ENCODE results near the gene NELL2. TPM values are rescaled to one million over a fixed set of nuclear protein-coding genes. Genes with fewer than 3 reads are reported as not detected.
"Not testable (repeated sequence)": the region's sequence is repeated elsewhere in the genome, so short reads cannot be mapped to it uniquely, and the experiment has no call there.

NELL2 gene
- polyA plus RNA-seq, 3 donors from 2014 or later = 5.5 to 15.1 (median 9.3) TPM

- no peak overlapping the region for H3K27ac Mint-ChIP-seq
- H3K9me3 Mint-ChIP-seq = peaks cover 0 to 5% (median 0%) of the 10 kb centered on the region in 6 donors
- no peaks in the 10 kb centered on the region for H3K36me3 Mint-ChIP-seq
- H3K4me3 Mint-ChIP-seq = no peak overlapping the region
- no peaks in the 10 kb centered on the region for H3K4me1 Mint-ChIP-seq
- no peak for DNase-seq
- peaks cover 0 to 3% (median 0%) of the 10 kb centered on the region in 3 donors for H3K27me3 Mint-ChIP-seq (ENCODE audit: low read depth in 3 of 3)
Measured at GRCh38 chr12:44748950-44749468, 127.1 kb downstream of the NELL2 start.

DNA sequence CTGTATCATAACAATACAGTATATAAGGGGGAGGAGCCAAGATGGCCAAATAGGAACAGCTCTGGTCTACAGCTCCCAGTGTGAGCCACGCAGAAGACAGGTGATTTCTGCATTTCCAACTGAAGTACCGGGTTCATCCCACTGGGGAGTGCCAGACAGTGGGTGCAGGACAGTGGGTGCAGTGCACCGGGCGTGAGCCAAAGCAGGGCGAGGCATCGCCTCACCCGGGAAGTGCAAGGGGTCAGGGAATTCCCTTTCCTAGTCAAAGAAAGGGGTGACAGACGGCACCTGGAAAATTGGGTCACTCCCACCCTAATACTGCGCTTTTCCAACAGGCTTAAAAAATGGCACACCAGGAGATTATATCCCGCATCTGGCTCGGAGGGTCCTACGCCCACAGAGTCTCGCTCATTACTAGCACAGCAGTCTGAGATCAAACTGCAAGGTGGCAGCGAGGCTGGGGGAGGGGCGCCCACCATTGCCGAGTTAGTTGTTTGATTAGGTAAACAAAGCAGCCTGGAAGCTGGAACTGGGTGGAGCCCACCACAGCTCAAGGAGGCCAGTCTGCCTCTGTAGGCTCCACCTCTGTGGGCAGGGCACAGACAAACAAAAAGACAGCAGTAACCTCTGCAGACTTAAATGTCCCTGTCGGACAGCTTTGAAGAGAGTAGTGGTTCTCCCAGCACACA lies 134.7 kb downstream of the NELL2 start:
- not testable (repeated sequence) for H3K27me3 Mint-ChIP-seq (ENCODE audit: low read depth in 3 of 3); DNase-seq; H3K27ac Mint-ChIP-seq; H3K36me3 Mint-ChIP-seq; H3K4me3 Mint-ChIP-seq; H3K4me1 Mint-ChIP-seq
- peaks cover 0 to 10% (median 5%) of the 10 kb centered on the region in 6 donors for H3K9me3 Mint-ChIP-seq

GRCh38 chr12:44738051-44738450 lies 138.1 kb downstream of the NELL2 start:
- no peak overlapping the region for H3K4me3 Mint-ChIP-seq
- H3K27me3 Mint-ChIP-seq (ENCODE audit: low read depth in 3 of 3) = peaks cover 0 to 7% (median 2%) of the 10 kb centered on the region in 3 donors
- no peaks in the 10 kb centered on the region for H3K4me1 Mint-ChIP-seq
- no peak for DNase-seq
- peaks cover 0 to 10% (median 5%) of the 10 kb centered on the region in 6 donors for H3K9me3 Mint-ChIP-seq
- peaks cover 0 to 3% (median 0%) of the 10 kb centered on the region in 3 donors for H3K36me3 Mint-ChIP-seq
- H3K27ac Mint-ChIP-seq = no peak overlapping the region

DNA sequence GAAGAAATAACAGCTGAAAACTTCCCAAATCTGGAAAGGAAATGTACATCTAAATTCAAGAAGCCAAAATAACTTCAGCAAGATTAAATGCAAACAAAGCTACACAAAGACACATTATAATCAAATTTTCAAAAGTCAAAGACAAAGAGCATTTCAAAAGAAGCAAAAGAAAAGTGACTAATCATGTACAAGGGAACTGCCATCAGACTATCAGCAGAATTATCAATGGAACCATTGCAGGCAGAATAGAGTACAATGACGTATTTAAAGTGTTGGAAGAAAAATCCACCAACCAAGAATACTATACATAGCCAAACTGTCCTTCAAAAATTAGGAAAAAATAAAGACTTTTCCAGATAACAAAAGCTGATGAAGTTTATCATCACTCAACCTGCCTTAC lies 147.5 kb downstream of the NELL2 start:
- Mint-ChIP-seq H3K4me1 (no peaks in the 10 kb centered on the region), H3K27me3 (ENCODE audit: low read depth in 3 of 3) (peaks cover 0 to 5% (median 0%) of the 10 kb centered on the region in 3 donors), H3K4me3 (no peak overlapping the region), H3K9me3 (peaks cover 6 to 55% (median 28%) of the 10 kb centered on the region in 6 donors), H3K27ac (no peak overlapping the region), H3K36me3 (peaks cover 0 to 7% (median 3%) of the 10 kb centered on the region in 3 donors)
- DNase-seq = no peak

- Mint-ChIP-seq H3K4me1 (no peaks in the 10 kb centered on the region), H3K27ac (no peak overlapping the region), H3K4me3 (no peak overlapping the region), H3K27me3 (ENCODE audit: low read depth in 3 of 3) (peaks cover 0 to 3% (median 2%) of the 10 kb centered on the region in 3 donors), H3K36me3 (peaks cover 0 to 4% (median 0%) of the 10 kb centered on the region in 3 donors), H3K9me3 (peaks cover under 1 to 13% (median 5%) of the 10 kb centered on the region in 6 donors)
- no peak for DNase-seq
Measured at GRCh38 chr12:44720265-44720664, 155.8 kb downstream of the NELL2 start.

- DNase-seq = no peak
- Mint-ChIP-seq H3K27ac (no peak overlapping the region), H3K27me3 (ENCODE audit: low read depth in 3 of 3) (peaks cover 0 to 2% (median 0%) of the 10 kb centered on the region in 3 donors)
Measured at GRCh38 chr12:44717612-44718011, 158.5 kb downstream of the NELL2 start.

DNA sequence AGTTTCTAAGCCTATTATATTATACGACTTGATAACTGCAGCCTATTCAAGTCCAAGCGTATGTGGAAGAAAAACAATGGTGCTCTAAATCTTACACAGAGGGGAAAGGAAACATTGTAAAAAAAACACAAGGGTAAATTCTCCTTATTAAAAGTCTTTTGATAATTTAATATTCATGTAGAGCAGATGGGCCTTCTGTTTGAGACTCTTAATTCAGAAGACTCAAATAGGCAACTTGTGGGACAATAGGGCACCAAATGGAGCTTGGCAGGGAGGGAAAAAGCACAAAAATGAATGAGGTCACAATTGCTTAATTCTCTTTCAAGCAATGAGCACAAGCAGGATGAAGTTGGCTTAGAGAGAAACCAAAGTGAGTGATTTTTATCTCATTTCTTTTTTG lies 159.4 kb downstream of the NELL2 start:
- H3K27ac Mint-ChIP-seq = no peak overlapping the region
- no peaks in the 10 kb centered on the region for H3K4me1 Mint-ChIP-seq
- H3K36me3 Mint-ChIP-seq = no peaks in the 10 kb centered on the region
- H3K9me3 Mint-ChIP-seq = peaks cover 0 to 2% (median under 1%) of the 10 kb centered on the region in 6 donors
- no peak for DNase-seq
- H3K4me3 Mint-ChIP-seq = no peak overlapping the region
- H3K27me3 Mint-ChIP-seq (ENCODE audit: low read depth in 3 of 3) = peaks cover 0 to 2% (median 2%) of the 10 kb centered on the region in 3 donors

More at GRCh38 chr12:44717612-44718011, 158.5 kb downstream of the NELL2 start:
- Mint-ChIP-seq H3K36me3 (no peaks in the 10 kb centered on the region), H3K4me3 (no peak overlapping the region), H3K4me1 (no peaks in the 10 kb centered on the region), H3K9me3 (peaks cover 0 to 5% (median 0%) of the 10 kb centered on the region in 6 donors)

GRCh38 chr12:44711736-44712135 lies 164.4 kb downstream of the NELL2 start:
- Mint-ChIP-seq H3K4me1 (no peaks in the 10 kb centered on the region), H3K27ac (no peak overlapping the region), H3K36me3 (no peaks in the 10 kb centered on the region), H3K4me3 (no peak overlapping the region), H3K9me3 (peaks cover 0 to 2% (median 0%) of the 10 kb centered on the region in 6 donors), H3K27me3 (ENCODE audit: low read depth in 3 of 3) (peaks cover 0 to 2% (median 2%) of the 10 kb centered on the region in 3 donors)
- no peak for DNase-seq

DNA sequence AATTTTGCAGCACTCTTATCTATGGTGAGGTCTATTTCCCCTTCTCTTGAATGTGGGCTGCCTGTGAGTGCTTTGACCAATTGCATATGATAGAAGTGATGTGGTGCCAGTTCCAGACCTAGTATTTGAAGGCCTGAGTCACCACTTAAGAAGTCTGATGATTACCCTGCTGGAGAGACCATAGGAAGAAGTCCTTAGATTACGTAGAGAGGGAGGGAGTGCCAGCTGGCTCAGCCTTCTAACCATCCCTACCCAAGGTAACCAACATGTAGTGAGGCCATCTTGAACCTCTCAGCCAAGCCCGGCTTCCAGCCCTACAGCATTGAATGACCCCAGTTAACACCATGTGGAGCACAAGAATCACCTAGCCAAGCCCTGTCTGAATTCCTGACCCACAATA lies 166.9 kb downstream of the NELL2 start:
- Mint-ChIP-seq H3K27ac (no peak overlapping the region), H3K4me3 (no peak overlapping the region), H3K4me1 (no peaks in the 10 kb centered on the region), H3K36me3 (no peaks in the 10 kb centered on the region), H3K9me3 (peaks cover 0 to 2% (median 0%) of the 10 kb centered on the region in 6 donors), H3K27me3 (ENCODE audit: low read depth in 3 of 3) (peaks cover 0 to 2% (median 0%) of the 10 kb centered on the region in 3 donors)
- DNase-seq = no peak

GRCh38 chr12:44708218-44708617 lies 167.9 kb downstream of the NELL2 start:
- DNase-seq = no peak
- H3K4me3 Mint-ChIP-seq = no peak overlapping the region
- peaks cover 0 to 2% (median 0%) of the 10 kb centered on the region in 6 donors for H3K9me3 Mint-ChIP-seq
- H3K36me3 Mint-ChIP-seq = no peaks in the 10 kb centered on the region
- peaks cover 0 to 2% (median 0%) of the 10 kb centered on the region in 3 donors for H3K27me3 Mint-ChIP-seq (ENCODE audit: low read depth in 3 of 3)
- no peaks in the 10 kb centered on the region for H3K4me1 Mint-ChIP-seq
- H3K27ac Mint-ChIP-seq = no peak overlapping the region

GRCh38 chr12:44703182-44703910 lies 172.8 kb downstream of the NELL2 start:
- peaks cover 0 to 4% (median 0%) of the 10 kb centered on the region in 3 donors for H3K36me3 Mint-ChIP-seq

GRCh38 chr12:44697511-44697910 lies 178.6 kb downstream of the NELL2 start:
- no peak for DNase-seq
- H3K4me3 Mint-ChIP-seq = no peak overlapping the region
- peaks cover 0 to 16% (median 2%) of the 10 kb centered on the region in 6 donors for H3K9me3 Mint-ChIP-seq
- H3K4me1 Mint-ChIP-seq = no peaks in the 10 kb centered on the region
- H3K36me3 Mint-ChIP-seq = peaks cover 0 to 4% (median 0%) of the 10 kb centered on the region in 3 donors
- no peak overlapping the region for H3K27ac Mint-ChIP-seq
- H3K27me3 Mint-ChIP-seq (ENCODE audit: low read depth in 3 of 3) = peaks cover 0 to 3% (median 1%) of the 10 kb centered on the region in 3 donors

More at GRCh38 chr12:44703182-44703910, 172.8 kb downstream of the NELL2 start:
- no peak overlapping the region for H3K4me3 Mint-ChIP-seq
- H3K27me3 Mint-ChIP-seq (ENCODE audit: low read depth in 3 of 3) = peaks cover 0 to 3% (median 1%) of the 10 kb centered on the region in 3 donors
- H3K27ac Mint-ChIP-seq = no peak overlapping the region
- no peak for DNase-seq
- no peaks in the 10 kb centered on the region for H3K4me1 Mint-ChIP-seq
- peaks cover 0 to 17% (median 0%) of the 10 kb centered on the region in 6 donors for H3K9me3 Mint-ChIP-seq

- H3K4me3 Mint-ChIP-seq = no peak overlapping the region
- peaks cover 0 to 13% (median 1%) of the 10 kb centered on the region in 6 donors for H3K9me3 Mint-ChIP-seq
- H3K36me3 Mint-ChIP-seq = peaks cover 0 to under 1% (median 0%) of the 10 kb centered on the region in 3 donors
- DNase-seq = no peak
- no peaks in the 10 kb centered on the region for H3K4me1 Mint-ChIP-seq
- H3K27me3 Mint-ChIP-seq (ENCODE audit: low read depth in 3 of 3) = peaks cover 0 to 2% (median 0%) of the 10 kb centered on the region in 3 donors
- no peak overlapping the region for H3K27ac Mint-ChIP-seq
Measured at GRCh38 chr12:44696542-44696941, 179.6 kb downstream of the NELL2 start.

DNA sequence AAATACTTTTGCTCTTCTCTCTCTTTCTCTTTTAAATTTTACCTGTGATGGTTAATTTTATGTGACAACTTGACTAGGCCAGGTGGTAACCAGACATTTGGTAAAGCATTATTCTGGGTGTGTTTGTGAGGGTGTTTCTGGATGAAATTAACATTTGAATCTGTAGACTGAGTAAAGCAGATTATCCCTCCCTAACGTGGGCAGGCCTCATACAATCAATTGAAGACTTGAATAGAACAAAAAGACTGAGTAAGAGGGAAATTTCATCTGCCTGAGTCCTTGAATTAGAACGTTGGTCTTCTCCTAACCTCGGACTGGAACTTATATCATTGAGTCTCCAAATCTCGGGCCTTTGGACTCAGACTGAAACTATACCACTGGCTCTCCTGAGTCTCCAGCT lies 182.1 kb downstream of the NELL2 start:
- H3K4me3 Mint-ChIP-seq = no peak overlapping the region
- H3K4me1 Mint-ChIP-seq = no peaks in the 10 kb centered on the region
- no peaks in the 10 kb centered on the region for H3K36me3 Mint-ChIP-seq
- no peak for DNase-seq
- H3K27me3 Mint-ChIP-seq (ENCODE audit: low read depth in 3 of 3) = no peaks in the 10 kb centered on the region
- no peak overlapping the region for H3K27ac Mint-ChIP-seq
- H3K9me3 Mint-ChIP-seq = peaks cover 0 to 10% (median 4%) of the 10 kb centered on the region in 6 donors
